GM13976 (cell line): ENCODE measurements around the gene HEXIM1.

Experiments
- DNase-seq: peaks from one replicate; pipeline ENCODE4 v3.0.0; 2012; ENCODE audit warnings: low spot score
- CTCF ChIP-seq: IDR thresholded peaks from 2 replicates; pipeline ENCODE4 v1.5.1; 2012; ENCODE audit warnings: borderline replicate concordance, mild to moderate bottlenecking; ENCODE audit not compliant: insufficient read depth; ENCODE audit errors: extremely low read depth, missing control alignments, control extremely low read depth
- in situ Hi-C: fragments of 300-500 bp; cut with MboI; formaldehyde crosslinking; loops from one replicate; pipeline ENCODE4 v1.12.0; 2022; ENCODE audit warnings: low sequenced_read_pairs, mixed read lengths, inconsistent platforms; ENCODE audit not compliant: unreplicated experiment

HEXIM1 gene

GRCh38 chr17:45160447-45161287 lies 12.4 kb downstream of the HEXIM1 start:
- DNase-seq: peak; percentile 46
- in situ Hi-C loops: no loop called here
- no peak for TF ChIP-seq CTCF

GRCh38 chr17:45161288-45162024 lies 13.2 kb downstream of the HEXIM1 start, which contains the start of gene HEXIM2:
Gene HEXIM2, plus strand, starts transcription at chr17:45161875. Its CDS starts 919 bp downstream, at chr17:45162794.
- peak; percentile 97 for DNase-seq
- no peak for TF ChIP-seq CTCF
- in situ Hi-C loops: no loop called here

- DNase-seq: no peak
- in situ Hi-C loops: no loop called here
- no peak for TF ChIP-seq CTCF
These were observed 13.9 kb downstream of the HEXIM1 start for GRCh38 chr17:45162025-45162687.

- DNase-seq: no peak
- no peak for TF ChIP-seq CTCF
- in situ Hi-C loops: no loop called here
These were observed 16.5 kb downstream of the HEXIM1 start for GRCh38 chr17:45164734-45165269.

- no peak for DNase-seq
- no peak for TF ChIP-seq CTCF
- in situ Hi-C loops: no loop called here
These were observed 20.9 kb downstream of the HEXIM1 start for GRCh38 chr17:45168991-45169752.
